HCT116 (cell line): ENCODE measurements around the gene SLC8A2. TPM values are rescaled to one million over a fixed set of nuclear protein-coding genes. Genes with fewer than 3 reads are reported as not detected.
"Not testable (repeated sequence)": the region's sequence is repeated elsewhere in the genome, so short reads cannot be mapped to it uniquely, and the experiment has no call there.

Source experiments
- ATAC-seq: fragments of 200-7000 bp; cut with Tn5 transposase; 2 replicates; pipeline ENCODE4 v1.9.1; 2020; ENCODE audit warnings: mild to moderate bottlenecking, moderate library complexity
- BruUV-seq: library from RNA; stranded (reverse); fragments of 400-500 nt; replicated peaks from 2 replicates; lab custom pipeline; 2021; lab: Mats Ljungman, UMichigan
- CTCF ChIA-PET: fragments of 300-600 bp; sonication (Branson Sonifier 250); formaldehyde crosslinking; loops from one replicate; lab custom pipeline; 2021; ENCODE audit warnings: antibody characterized with exemption; lab: Charles Lee
- POLR2A ChIA-PET: fragments of 300-600, 350-600 bp; sonication (Branson Sonifier 250); formaldehyde crosslinking; loops from one replicate; lab custom pipeline; 2021; ENCODE audit warnings: antibody characterized with exemption; lab: Charles Lee
- RAD21 ChIA-PET, 2 experiments: fragments of 300-600 bp; sonication (Branson Sonifier 250); formaldehyde crosslinking; loops; one replicate each; lab custom pipeline; 2023; ENCODE audit warnings: low total read pairs in 2 of 2; ENCODE audit not compliant: uncharacterized antibody in 2 of 2, unreplicated experiment in 2 of 2, low non-redundant PET in 1 of 2; lab: Charles Lee
- DNase-seq: peaks from one replicate; pipeline ENCODE4 v3.0.0-alpha.2; 2010; ENCODE audit warnings: low read depth, low spot score
- H2AFZ ChIP-seq: fragments of 200-600 bp; shearing (Covaris generic), sonication (generic); 2 replicates; pipeline ENCODE4 v1.6.1; 2017; ENCODE audit warnings: low read depth, mixed run types, mixed read lengths, antibody characterized with exemption, low read length; ENCODE audit not compliant: poor library complexity, severe bottlenecking
- H3K27ac ChIP-seq: 2 replicates; pipeline ENCODE4 v1.5.1; 2012; ENCODE audit warnings: low read depth, low read length
- H3K27me3 ChIP-seq: fragments of 200-600 bp; sonication (generic); 2 replicates; pipeline ENCODE4 v1.6.1; 2016; ENCODE audit warnings: mixed run types, low read length, mixed read lengths; ENCODE audit not compliant: insufficient read depth
- H3K36me3 ChIP-seq, 2 experiments: fragments of 200-500 bp in 1 of 2; fragments of 200-600 bp in 1 of 2; sonication (Bioruptor generic) in 1 of 2; sonication (generic) in 1 of 2; 2 replicates each; pipeline versions ENCODE4 v1.5.1 to v1.6.1; 2014 to 2016; ENCODE audit warnings: low read length in 2 of 2, inconsistent platforms in 1 of 2, mixed read lengths in 1 of 2, mixed run types in 1 of 2; ENCODE audit not compliant: insufficient read depth in 2 of 2, control insufficient read depth in 1 of 2
- H3K4me1 ChIP-seq, 2 experiments: fragments of 200-600 bp in 1 of 2; sonication (generic) in 1 of 2; 2 replicates each; pipeline versions ENCODE4 v1.5.1 to v1.6.1; 2012 to 2017; ENCODE audit warnings: low read length in 2 of 2, inconsistent platforms in 1 of 2, mild to moderate bottlenecking in 1 of 2, mixed read lengths in 1 of 2, mixed run types in 1 of 2, moderate library complexity in 1 of 2; ENCODE audit not compliant: insufficient read depth in 2 of 2, control insufficient read depth in 1 of 2
- H3K4me2 ChIP-seq: fragments of 200-600 bp; sonication (generic); 2 replicates; pipeline ENCODE4 v1.6.1; 2017; ENCODE audit warnings: mixed run types, low read length, mixed read lengths
- H3K4me3 ChIP-seq, 2 experiments: fragments of 200-600 bp in 1 of 2; sonication (generic) in 1 of 2; replicated peaks in 1 of 2; 2 replicates each; pipeline ENCODE4 v1.5.1; 2011 to 2016; ENCODE audit warnings: low read length in 2 of 2, control low read depth in 1 of 2, low read depth in 1 of 2, mild to moderate bottlenecking in 1 of 2, mixed read lengths in 1 of 2, mixed run types in 1 of 2
- H3K79me2 ChIP-seq: fragments of 200-600 bp; sonication (generic); 2 replicates; pipeline ENCODE4 v1.6.1; 2017; ENCODE audit warnings: mild to moderate bottlenecking, mixed run types, low read length, moderate library complexity, mixed read lengths; ENCODE audit not compliant: insufficient read depth
- H3K9ac ChIP-seq: fragments of 200-600 bp; sonication (generic); 2 replicates; pipeline ENCODE4 v1.6.1; 2016; ENCODE audit warnings: low read length, mixed read lengths
- H3K9me2 ChIP-seq: fragments of 200-600 bp; sonication (generic), shearing (Covaris generic); 2 replicates; pipeline ENCODE4 v1.6.1; 2017; ENCODE audit warnings: mixed run types, mild to moderate bottlenecking, moderate library complexity; ENCODE audit not compliant: insufficient read depth
- H3K9me3 ChIP-seq, 2 experiments: fragments of 200-500 bp in 1 of 2; fragments of 200-600 bp in 1 of 2; sonication (Bioruptor generic) in 1 of 2; sonication (generic) in 1 of 2; 2 replicates each; pipeline ENCODE4 v1.6.1; 2014 to 2017; ENCODE audit warnings: low read length in 2 of 2, mixed read lengths in 2 of 2, inconsistent platforms in 1 of 2, low read depth in 1 of 2, mild to moderate bottlenecking in 1 of 2, mixed run types in 1 of 2, moderate library complexity in 1 of 2; ENCODE audit not compliant: control insufficient read depth in 1 of 2, insufficient read depth in 1 of 2
- H4K20me1 ChIP-seq: fragments of 200-600 bp; sonication (generic), shearing (Covaris generic); 2 replicates; pipeline ENCODE4 v1.6.1; 2017; ENCODE audit warnings: mixed run types, mild to moderate bottlenecking, moderate library complexity; ENCODE audit not compliant: insufficient read depth
- CBX3 ChIP-seq: IDR thresholded peaks from 2 replicates; pipeline ENCODE4 v1.6.1; 2012; ENCODE audit warnings: low read depth
- CEBPB ChIP-seq: IDR thresholded peaks from 2 replicates; pipeline ENCODE4 v1.6.1; 2012; ENCODE audit warnings: low read depth
- EGR1 ChIP-seq: IDR thresholded peaks from 2 replicates; pipeline ENCODE4 v1.6.1; 2012; ENCODE audit warnings: low read depth
- ELF1 ChIP-seq: IDR thresholded peaks from 2 replicates; pipeline ENCODE4 v1.6.1; 2012; ENCODE audit warnings: low read depth, borderline replicate concordance
- EZH2 ChIP-seq: fragments of 200-600 bp; sonication (generic); IDR thresholded peaks from 2 replicates; pipeline ENCODE4 v1.6.1; 2017; ENCODE audit warnings: antibody characterized with exemption, mixed run types
- EZH2phosphoT487 ChIP-seq: fragments of 200-600 bp; IDR thresholded peaks from 2 replicates; pipeline ENCODE4 v1.6.1; 2018; ENCODE audit warnings: antibody characterized with exemption, borderline replicate concordance
- FOSL1 ChIP-seq: IDR thresholded peaks from 2 replicates; pipeline ENCODE4 v1.6.1; 2012; ENCODE audit warnings: low read depth
- POLR2A ChIP-seq: IDR thresholded peaks from 2 replicates; pipeline ENCODE4 v1.7.0; 2011; ENCODE audit warnings: borderline replicate concordance; ENCODE audit not compliant: insufficient read depth, insufficient read length; ENCODE audit errors: extremely low read depth
- POLR2AphosphoS5 ChIP-seq: IDR thresholded peaks from 2 replicates; pipeline ENCODE4 v1.6.1; 2011; ENCODE audit warnings: mild to moderate bottlenecking, low read depth, low read length, moderate library complexity
- REST ChIP-seq: IDR thresholded peaks from 2 replicates; pipeline ENCODE4 v1.6.1; 2012; ENCODE audit warnings: low read depth
- SP1 ChIP-seq: IDR thresholded peaks from 2 replicates; pipeline ENCODE4 v1.6.1; 2012; ENCODE audit warnings: low read depth
- SRF ChIP-seq: IDR thresholded peaks from 2 replicates; pipeline ENCODE4 v1.6.1; 2012; ENCODE audit warnings: low read depth
- TCF7L2 ChIP-seq: IDR thresholded peaks from 2 replicates; pipeline ENCODE4 v1.7.0; 2011; ENCODE audit warnings: borderline replicate concordance, inconsistent platforms; ENCODE audit not compliant: insufficient read depth, insufficient read length; ENCODE audit errors: extremely low read depth
- YY1 ChIP-seq: IDR thresholded peaks from 2 replicates; pipeline ENCODE4 v1.6.1; 2011; ENCODE audit warnings: low read length, low read depth, moderate library complexity, mild to moderate bottlenecking; ENCODE audit not compliant: insufficient replicate concordance; ENCODE audit errors: extremely low read depth
- ZNF274 ChIP-seq: fragments of 200-500 bp; sonication (Bioruptor generic); IDR thresholded peaks from 2 replicates; pipeline ENCODE4 v1.6.1; 2014; ENCODE audit warnings: mild to moderate bottlenecking, low read depth, low read length, inconsistent platforms
- intact Hi-C: fragments of 100-400 bp; cut with micrococcal nuclease; formaldehyde crosslinking; loops from 2 replicates; pipeline ENCODE4 v1.10.0; 2022
- total RNA-seq: library from RNA; stranded (reverse); gene quantifications from one replicate; pipeline ENCODE4 v1.2.1, GENCODE V29; 2021; ENCODE audit not compliant: unreplicated experiment

SLC8A2 gene
- total RNA-seq, 1 experiment from 2014 or later, result 0.98 TPM

- ChIA-PET CTCF (no interaction called here), RAD21 (no interaction called here)
- no peak overlapping the region for H3K4me2 ChIP-seq
- no peak overlapping the region for H3K27ac ChIP-seq
- no peak overlapping the region for H3K4me3 ChIP-seq
- intact Hi-C loops, result no loop called here
- H3K9ac ChIP-seq, result no peak overlapping the region
- H3K27me3 ChIP-seq, result no peaks in the 10 kb centered on the region
- H3K9me2 ChIP-seq, result no peaks in the 10 kb centered on the region
- H3K9me3 ChIP-seq, result no peaks in the 10 kb centered on the region
- H3K79me2 ChIP-seq, result no peaks in the 10 kb centered on the region
- ATAC-seq, result no peak
- TF ChIP-seq REST (no peak), EZH2phosphoT487 (no peak), EGR1 (no peak), YY1 (no peak), TCF7L2 (no peak), ZNF274 (no peak), ELF1 (no peak), SP1 (no peak), CEBPB (no peak), CBX3 (no peak), EZH2 (no peak), POLR2AphosphoS5 (no peak), POLR2A (no peak), SRF (no peak), FOSL1 (no peak)
- TF ChIP-seq, all 23 proteins: peak for 0
- Histone ChIP-seq H2AFZ (no peak overlapping the region), H3K4me1 (peaks cover 0 to 2% of the 10 kb centered on the region in 2 experiments; a peak in 1 of 4 replicates), H4K20me1 (no peaks in the 10 kb centered on the region), H3K36me3 (no peaks in the 10 kb centered on the region)
- DNase-seq, result no peak
- POLR2A ChIA-PET, result no interaction called here
- no TSS peak for BruUV-seq
Observed at GRCh38 chr19:47389150-47389556, 82.5 kb downstream of the SLC8A2 start.

GRCh38 chr19:47388721-47389120 is 83.0 kb downstream of the SLC8A2 start:
- H3K4me2 ChIP-seq, ATAC-seq, H3K27me3 ChIP-seq, H3K79me2 ChIP-seq, H3K4me3 ChIP-seq, H3K9me3 ChIP-seq, intact Hi-C loops, DNase-seq, BruUV-seq, H3K9me2 ChIP-seq, POLR2A ChIA-PET, H3K9ac ChIP-seq, CTCF ChIA-PET, H3K27ac ChIP-seq, H3K4me1 ChIP-seq, H3K36me3 ChIP-seq, H4K20me1 ChIP-seq, H2AFZ ChIP-seq: not testable (repeated sequence)
- RAD21 ChIA-PET, result interaction anchor here in 1 of 2 experiments (0.7 kb wide), 1 partner anchor 54 kb away, joined by 3 read pairs; no protein-coding TSS in a partner anchor
